ENCODE measurements around the gene FLVCR1. TPM values are rescaled to one million over a fixed set of nuclear protein-coding genes. Genes with fewer than 3 reads are reported as not detected.

FLVCR1 gene
- total and polyA plus RNA-seq, 4 donors, result 0.85 to 14.6 (median 2.4) TPM

DNA sequence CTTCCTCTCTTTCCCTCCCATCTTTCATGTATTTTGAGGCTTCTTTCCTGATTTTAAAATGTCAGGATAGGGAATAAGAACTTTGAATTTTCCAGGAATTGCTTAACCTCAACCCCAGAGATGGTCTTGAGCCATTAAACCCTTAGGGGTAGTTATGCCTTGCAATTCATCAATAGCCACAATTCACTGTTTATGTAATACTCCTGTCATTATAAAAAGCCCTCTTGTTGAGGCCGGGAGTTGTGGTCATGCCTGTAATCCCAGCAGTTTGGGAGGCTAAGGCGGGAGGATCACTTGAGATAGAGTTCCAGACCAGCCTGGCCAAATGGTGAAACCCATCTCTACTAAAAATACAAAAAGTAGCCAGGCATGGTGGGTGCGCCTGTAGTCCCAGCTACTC lies 35.1 kb upstream of the FLVCR1 start:
- peaks cover 3 to 10% (median 8%) of the 10 kb centered on the region in 4 donors for H3K9me3 ChIP-seq (ENCODE audit: control insufficient read depth in 4 of 4, low read length in 3 of 4)
- 98% methylated on average over 3 of the region's 3 CpGs for WGBS
- H3K27ac ChIP-seq (ENCODE audit: low read depth in 1 of 2, low read length in 2 of 2), result no peak overlapping the region

DNA sequence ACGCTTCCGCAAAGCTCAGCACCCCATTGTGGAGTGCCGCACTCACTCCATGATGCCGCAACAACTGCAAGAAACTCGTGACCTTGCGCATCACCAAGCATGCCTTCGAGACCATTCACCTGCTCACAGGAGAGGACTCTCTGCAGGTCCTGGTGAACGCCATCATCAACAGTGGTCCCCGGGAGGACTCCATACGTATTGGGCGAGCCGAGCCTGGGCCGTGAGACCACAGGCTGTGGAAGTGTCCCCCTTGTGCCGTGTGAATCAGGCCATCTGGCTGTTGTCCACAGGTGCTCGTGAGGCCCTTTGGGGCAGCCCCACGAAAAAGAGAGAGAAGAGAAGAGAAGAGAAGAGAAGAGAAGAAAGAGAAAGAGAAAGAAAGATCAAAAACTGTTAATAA lies 33.9 kb upstream of the FLVCR1 start:
- H3K4me3 ChIP-seq (ENCODE audit: low read depth in 1 of 3, low read length in 3 of 3), result no peak overlapping the region
- 97% methylated on average over 16 of the region's 16 CpGs for WGBS
- TF ChIP-seq HNF4A (conservative IDR thresholded peaks at IDR 0.05) (no peak), FOXA2 (IDR thresholded peaks at IDR 0.05) (no peak), SP1 (IDR thresholded peaks at IDR 0.05) (no peak), RXRA (IDR thresholded peaks at IDR 0.05) (no peak), FOXA1 (IDR thresholded peaks at IDR 0.05) (no peak)
- TF ChIP-seq, protein P1, sequence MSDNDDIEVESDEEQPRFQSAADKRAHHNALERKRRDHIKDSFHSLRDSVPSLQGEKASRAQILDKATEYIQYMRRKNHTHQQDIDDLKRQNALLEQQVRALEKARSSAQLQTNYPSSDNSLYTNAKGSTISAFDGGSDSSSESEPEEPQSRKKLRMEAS (IDR thresholded peaks at IDR 0.05), result no peak
- H3K27ac ChIP-seq (ENCODE audit: low read depth in 1 of 2, low read length in 2 of 2), result no peak overlapping the region
- H3K9ac ChIP-seq (ENCODE audit: low read depth in 1 of 2, low read length in 2 of 2), result no peak overlapping the region
- no peak for DNase-seq (ENCODE audit: low spot score)
- no peaks in the 10 kb centered on the region for H3K4me1 ChIP-seq (ENCODE audit: control insufficient read depth in 4 of 4, insufficient read depth in 4 of 4, low read length in 3 of 4)
- peaks cover 3 to 10% (median 8%) of the 10 kb centered on the region in 4 donors for H3K9me3 ChIP-seq (ENCODE audit: control insufficient read depth in 4 of 4, low read length in 3 of 4)
- H3K27me3 ChIP-seq (ENCODE audit: control insufficient read depth in 4 of 4, insufficient read depth in 4 of 4, low read length in 3 of 4), result no peaks in the 10 kb centered on the region
- H3K36me3 ChIP-seq (ENCODE audit: control insufficient read depth in 4 of 4, insufficient read depth in 3 of 4, low read depth in 1 of 4, low read length in 3 of 4), result no peaks in the 10 kb centered on the region

More for the DNA sequence above, 35.1 kb upstream of the FLVCR1 start:
- H3K4me1 ChIP-seq (ENCODE audit: control insufficient read depth in 4 of 4, insufficient read depth in 4 of 4, low read length in 3 of 4), result no peaks in the 10 kb centered on the region
- no peak overlapping the region for H3K4me3 ChIP-seq (ENCODE audit: low read depth in 1 of 3, low read length in 3 of 3)
- H3K9ac ChIP-seq (ENCODE audit: low read depth in 1 of 2, low read length in 2 of 2), result no peak overlapping the region
- no peak for DNase-seq (ENCODE audit: low spot score)
- H3K36me3 ChIP-seq (ENCODE audit: control insufficient read depth in 4 of 4, insufficient read depth in 3 of 4, low read depth in 1 of 4, low read length in 3 of 4), result no peaks in the 10 kb centered on the region
- no peaks in the 10 kb centered on the region for H3K27me3 ChIP-seq (ENCODE audit: control insufficient read depth in 4 of 4, insufficient read depth in 4 of 4, low read length in 3 of 4)
- no peak for TF ChIP-seq FOXA1 (IDR thresholded peaks at IDR 0.05)

DNA sequence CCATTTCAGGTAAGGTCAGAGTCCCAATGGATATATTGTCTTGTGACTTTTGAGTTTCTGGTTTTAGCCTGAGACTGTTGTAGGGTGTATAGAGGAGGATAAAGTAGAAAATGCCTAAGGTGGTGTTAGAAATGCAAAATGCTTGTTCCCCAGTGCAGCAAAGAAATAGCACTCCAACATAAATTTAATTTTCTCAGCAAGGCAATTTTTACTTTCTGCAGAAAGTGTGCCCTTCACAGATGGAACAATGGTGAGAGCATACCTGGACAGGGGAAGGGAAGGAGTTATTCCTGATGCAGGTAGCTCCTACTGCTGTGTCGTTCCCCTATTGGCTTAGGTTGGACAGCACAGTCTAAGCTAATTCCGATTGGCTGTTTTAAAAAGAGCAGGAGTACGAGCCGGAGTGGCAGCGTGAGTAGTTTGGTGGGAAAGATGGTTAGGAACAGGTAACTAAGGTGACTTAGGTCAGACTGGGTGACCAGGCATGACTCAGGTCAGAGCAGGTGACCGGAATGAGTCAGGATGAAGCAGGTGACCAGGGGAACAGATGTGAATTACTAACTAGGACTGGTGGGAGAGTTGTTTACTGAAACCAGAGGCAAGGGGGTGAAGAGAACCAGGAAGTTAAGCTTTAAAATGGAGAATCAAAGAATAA lies 32.1 kb upstream of the FLVCR1 start:
- H3K9me3 ChIP-seq (ENCODE audit: control insufficient read depth in 4 of 4, low read length in 3 of 4), result peaks cover 3 to 10% (median 8%) of the 10 kb centered on the region in 4 donors
- H3K27me3 ChIP-seq (ENCODE audit: control insufficient read depth in 4 of 4, insufficient read depth in 4 of 4, low read length in 3 of 4), result no peaks in the 10 kb centered on the region
- no peak overlapping the region for H3K27ac ChIP-seq (ENCODE audit: low read depth in 1 of 2, low read length in 2 of 2)
- no peak overlapping the region for H3K9ac ChIP-seq (ENCODE audit: low read depth in 1 of 2, low read length in 2 of 2)
- DNase-seq (ENCODE audit: low spot score), result no peak
- H3K4me1 ChIP-seq (ENCODE audit: control insufficient read depth in 4 of 4, insufficient read depth in 4 of 4, low read length in 3 of 4), result no peaks in the 10 kb centered on the region
- no peak overlapping the region for H3K4me3 ChIP-seq (ENCODE audit: low read depth in 1 of 3, low read length in 3 of 3)
- WGBS, result 96% methylated on average over 6 of the region's 6 CpGs
- TF ChIP-seq JUND (IDR thresholded peaks at IDR 0.05) (no peak), RAD21 (IDR thresholded peaks at IDR 0.05) (no peak), YY1 (IDR thresholded peaks at IDR 0.05) (no peak), FOXA2 (IDR thresholded peaks at IDR 0.05) (no peak), FOXA1 (IDR thresholded peaks at IDR 0.05) (no peak), HNF4A (conservative IDR thresholded peaks at IDR 0.05) (no peak)
- TF ChIP-seq, protein P2, sequence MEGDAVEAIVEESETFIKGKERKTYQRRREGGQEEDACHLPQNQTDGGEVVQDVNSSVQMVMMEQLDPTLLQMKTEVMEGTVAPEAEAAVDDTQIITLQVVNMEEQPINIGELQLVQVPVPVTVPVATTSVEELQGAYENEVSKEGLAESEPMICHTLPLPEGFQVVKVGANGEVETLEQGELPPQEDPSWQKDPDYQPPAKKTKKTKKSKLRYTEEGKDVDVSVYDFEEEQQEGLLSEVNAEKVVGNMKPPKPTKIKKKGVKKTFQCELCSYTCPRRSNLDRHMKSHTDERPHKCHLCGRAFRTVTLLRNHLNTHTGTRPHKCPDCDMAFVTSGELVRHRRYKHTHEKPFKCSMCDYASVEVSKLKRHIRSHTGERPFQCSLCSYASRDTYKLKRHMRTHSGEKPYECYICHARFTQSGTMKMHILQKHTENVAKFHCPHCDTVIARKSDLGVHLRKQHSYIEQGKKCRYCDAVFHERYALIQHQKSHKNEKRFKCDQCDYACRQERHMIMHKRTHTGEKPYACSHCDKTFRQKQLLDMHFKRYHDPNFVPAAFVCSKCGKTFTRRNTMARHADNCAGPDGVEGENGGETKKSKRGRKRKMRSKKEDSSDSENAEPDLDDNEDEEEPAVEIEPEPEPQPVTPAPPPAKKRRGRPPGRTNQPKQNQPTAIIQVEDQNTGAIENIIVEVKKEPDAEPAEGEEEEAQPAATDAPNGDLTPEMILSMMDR (IDR thresholded peaks at IDR 0.05; ENCODE audit: low read depth, low read length, missing input control), result no peak
- no peaks in the 10 kb centered on the region for H3K36me3 ChIP-seq (ENCODE audit: control insufficient read depth in 4 of 4, insufficient read depth in 3 of 4, low read depth in 1 of 4, low read length in 3 of 4)

DNA sequence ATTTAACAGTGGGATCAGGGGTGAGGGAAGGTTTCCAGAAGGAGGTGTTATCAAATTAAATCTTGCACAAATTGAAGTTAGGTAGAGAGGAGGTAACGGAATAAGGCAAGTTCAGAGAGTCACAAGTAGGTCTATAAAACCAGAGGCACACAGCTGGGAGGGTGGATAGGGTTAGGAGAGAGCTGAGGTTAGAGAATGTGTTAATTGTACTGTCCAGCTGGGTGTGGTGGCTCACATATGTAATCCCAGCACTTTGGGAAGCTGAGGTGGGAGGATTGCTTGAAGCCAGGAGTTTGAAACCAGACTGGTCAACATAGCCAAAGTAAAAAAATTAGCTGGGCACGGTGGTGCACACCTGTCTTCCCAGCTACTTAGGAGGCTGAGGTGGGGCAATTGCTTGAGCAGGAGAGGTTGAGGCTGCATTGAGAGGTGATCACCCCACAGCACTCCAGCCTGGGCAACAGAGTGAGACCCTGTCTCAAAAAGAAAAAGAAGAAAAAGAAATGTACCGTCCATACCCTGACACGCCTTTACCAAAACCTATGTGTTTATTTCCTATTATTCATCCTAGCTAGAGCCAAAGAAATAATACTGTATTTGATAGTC lies 30.8 kb upstream of the FLVCR1 start:
- no peak overlapping the region for H3K4me3 ChIP-seq (ENCODE audit: low read depth in 1 of 3, low read length in 3 of 3)
- H3K4me1 ChIP-seq (ENCODE audit: control insufficient read depth in 4 of 4, insufficient read depth in 4 of 4, low read length in 3 of 4), result no peaks in the 10 kb centered on the region
- H3K27me3 ChIP-seq (ENCODE audit: control insufficient read depth in 4 of 4, insufficient read depth in 4 of 4, low read length in 3 of 4), result no peaks in the 10 kb centered on the region
- no peak overlapping the region for H3K9ac ChIP-seq (ENCODE audit: low read depth in 1 of 2, low read length in 2 of 2)
- WGBS, result 90% methylated on average over 4 of the region's 4 CpGs
- no peak for DNase-seq (ENCODE audit: low spot score)
- H3K36me3 ChIP-seq (ENCODE audit: control insufficient read depth in 4 of 4, insufficient read depth in 3 of 4, low read depth in 1 of 4, low read length in 3 of 4), result no peaks in the 10 kb centered on the region
- TF ChIP-seq SP1 (IDR thresholded peaks at IDR 0.05) (no peak), HNF4G (IDR thresholded peaks at IDR 0.05) (no peak), GABPA (IDR thresholded peaks at IDR 0.05 in 1 of 2, conservative IDR thresholded peaks at IDR 0.05 in 1 of 2) (no peak), NR2F2 (IDR thresholded peaks at IDR 0.05) (no peak)
- TF ChIP-seq, protein P2 (IDR thresholded peaks at IDR 0.05; ENCODE audit: low read depth, low read length, missing input control), result no peak
- peaks cover 3 to 10% (median 8%) of the 10 kb centered on the region in 4 donors for H3K9me3 ChIP-seq (ENCODE audit: control insufficient read depth in 4 of 4, low read length in 3 of 4)
- H3K27ac ChIP-seq (ENCODE audit: low read depth in 1 of 2, low read length in 2 of 2), result no peak overlapping the region

Data from liver (tissue), 9 donors.